HepG2 (cell line): ENCODE measurements around the gene YPEL3. TPM values are rescaled to one million over a fixed set of nuclear protein-coding genes. Genes with fewer than 3 reads are reported as not detected.

Source experiments
- ATAC-seq: fragments of 200-7000 bp; cut with Tn5 transposase; 3 replicates; pipeline ENCODE4 v1.9.1; 2020; ENCODE audit warnings: mild to moderate bottlenecking, moderate library complexity
- BruUV-seq: library from RNA; stranded (reverse); fragments of 400-500 nt; replicated peaks from 2 replicates; lab custom pipeline; 2021; lab: Mats Ljungman, UMichigan
- CTCF ChIA-PET: fragments of 300-600 bp; formaldehyde crosslinking; extraction: SDS; loops from one replicate; lab custom pipeline; 2021; ENCODE audit warnings: low total read pairs, inconsistent platforms, low intra/inter-chr PET ratio; lab: Yijun Ruan, JAX
- POLR2A ChIA-PET: fragments of 350-600 bp; sonication (Branson Sonifier 250); formaldehyde crosslinking; loops from one replicate; lab custom pipeline; 2020; ENCODE audit warnings: antibody characterized with exemption, inconsistent platforms; lab: Yijun Ruan, JAX
- DNase-seq: peaks from one replicate; pipeline ENCODE4 v3.0.0-alpha.2; 2015; ENCODE audit warnings: low spot score
- FAIRE-seq: peaks from 3 replicates; lab custom pipeline; 2011; peaks lifted over from hg19 to GRCh38; lab: Jason Lieb, UNC
- H2AFZ ChIP-seq: one replicate; pipeline ENCODE4 v1.6.1; 2011; ENCODE audit warnings: low read length, inconsistent platforms
- H3K27ac ChIP-seq: fragments of 300-600 bp; 3 replicates; pipeline ENCODE4 v1.8.0; 2011; ENCODE audit warnings: mixed run types, mild to moderate bottlenecking, mixed read lengths, low read length, inconsistent platforms; ENCODE audit not compliant: insufficient read depth; ENCODE audit errors: extremely low read length
- H3K27me3 ChIP-seq, 2 experiments: fragments of 200-600 bp in 1 of 2; 2 replicates in 1 of 2; 3 replicates in 1 of 2; pipeline versions ENCODE4 v1.6.0 to v1.8.0; 2011; ENCODE audit warnings: low read length in 2 of 2, mild to moderate bottlenecking in 2 of 2, moderate library complexity in 2 of 2, inconsistent platforms in 1 of 2; ENCODE audit not compliant: insufficient read depth in 2 of 2, control insufficient read depth in 1 of 2
- H3K36me3 ChIP-seq, 2 experiments: fragments of 200-600 bp in 1 of 2; replicated peaks in 1 of 2; 2 replicates in 1 of 2; 3 replicates in 1 of 2; pipeline versions ENCODE4 v1.5.1 to v1.8.0; 2011; ENCODE audit warnings: low read length in 2 of 2, inconsistent platforms in 1 of 2; ENCODE audit not compliant: insufficient read depth in 2 of 2, control insufficient read depth in 1 of 2
- H3K4me1 ChIP-seq: 2 replicates; pipeline ENCODE4 v1.5.1; 2012; ENCODE audit warnings: low read length, inconsistent platforms; ENCODE audit not compliant: insufficient read depth
- H3K4me2 ChIP-seq: 2 replicates; pipeline ENCODE4 v1.6.0; 2011; ENCODE audit warnings: low read depth, low read length, inconsistent platforms
- H3K4me3 ChIP-seq, 3 experiments: fragments of 200-600 bp in 1 of 3; sonication (generic), shearing (Covaris generic) in 1 of 3; replicated peaks in 1 of 3; 2 replicates each; pipeline ENCODE4 v1.5.1; 2011 to 2016; ENCODE audit warnings: low read length in 3 of 3, inconsistent platforms in 2 of 3, low read depth in 2 of 3, mild to moderate bottlenecking in 2 of 3, control low read depth in 1 of 3, mixed read lengths in 1 of 3; ENCODE audit not compliant: insufficient read depth in 1 of 3
- H3K79me2 ChIP-seq: one replicate; pipeline ENCODE4 v1.6.1; 2011; ENCODE audit warnings: low read length, inconsistent platforms; ENCODE audit not compliant: insufficient read depth
- H3K9ac ChIP-seq: 2 replicates; pipeline ENCODE4 v1.6.0; 2011; ENCODE audit warnings: mild to moderate bottlenecking, low read depth, low read length, inconsistent platforms; ENCODE audit not compliant: insufficient read depth
- H3K9me3 ChIP-seq: 2 replicates; pipeline ENCODE4 v1.5.1; 2012; ENCODE audit warnings: mild to moderate bottlenecking, low read length
- H4K20me1 ChIP-seq: 2 replicates; pipeline ENCODE4 v1.6.0; 2011; ENCODE audit warnings: inconsistent platforms, mild to moderate bottlenecking, low read length, moderate library complexity; ENCODE audit not compliant: insufficient read depth
- ATF7-NPFF ChIP-seq: sonication (generic); formaldehyde crosslinking; IDR thresholded peaks from 2 replicates; pipeline ENCODE4 v1.8.1; 2023; ENCODE audit warnings: mild to moderate bottlenecking, low read depth, missing genetic modification reagents, moderate library complexity
- CEBPB ChIP-seq: IDR thresholded peaks from 2 replicates; pipeline ENCODE4 v1.6.1; 2011; ENCODE audit warnings: low read depth, low read length, improper control_type of control experiment, borderline replicate concordance
- JUND ChIP-seq: sonication (generic); formaldehyde crosslinking; IDR thresholded peaks from 2 replicates; pipeline ENCODE4 v1.8.0; 2022; ENCODE audit warnings: mild to moderate bottlenecking, missing genetic modification reagents
- MTA1 ChIP-seq: sonication (generic); formaldehyde crosslinking; IDR thresholded peaks from 2 replicates; pipeline ENCODE4 v1.4.0; 2020; ENCODE audit warnings: missing genetic modification reagents, mild to moderate bottlenecking, borderline replicate concordance
- PHF20 ChIP-seq: sonication (generic); formaldehyde crosslinking; IDR thresholded peaks from 2 replicates; pipeline ENCODE4 v1.5.0; 2020; ENCODE audit warnings: mild to moderate bottlenecking, missing genetic modification reagents
- POLR2AphosphoS5 ChIP-seq: IDR thresholded peaks from 2 replicates; pipeline ENCODE4 v1.6.1; 2012; ENCODE audit warnings: low read depth, low read length
- SAP130 ChIP-seq: IDR thresholded peaks from 2 replicates; pipeline ENCODE4 v1.6.1; 2016; ENCODE audit warnings: low read depth
- SMC3 ChIP-seq: IDR thresholded peaks from 2 replicates; pipeline ENCODE4 v1.6.1; 2011; ENCODE audit warnings: low read length, improper control_type of control experiment
- TEAD2 ChIP-seq: sonication (generic); formaldehyde crosslinking; IDR thresholded peaks from 2 replicates; pipeline ENCODE4 v1.9.0; 2021; ENCODE audit warnings: missing genetic modification reagents
- ZBTB20 ChIP-seq: sonication (generic); formaldehyde crosslinking; IDR thresholded peaks from 2 replicates; pipeline ENCODE4 v1.8.1; 2023; ENCODE audit warnings: missing genetic modification reagents, low read depth, mild to moderate bottlenecking, borderline replicate concordance
- ZFY ChIP-seq: sonication (generic); formaldehyde crosslinking; IDR thresholded peaks from 2 replicates; pipeline ENCODE4 v1.4.0; 2020; ENCODE audit warnings: missing genetic modification reagents
- ZNF143 ChIP-seq: sonication (generic); formaldehyde crosslinking; IDR thresholded peaks from 2 replicates; pipeline ENCODE4 v1.4.0; 2020; ENCODE audit warnings: missing genetic modification reagents
- ZNF296 ChIP-seq: sonication (generic); formaldehyde crosslinking; conservative IDR thresholded peaks from 2 replicates; pipeline ENCODE4 v1.5.0; 2020; ENCODE audit warnings: mild to moderate bottlenecking, missing genetic modification reagents
- ZNF329 ChIP-seq: sonication (generic); formaldehyde crosslinking; IDR thresholded peaks from 2 replicates; pipeline ENCODE4 v1.9.0; 2021; ENCODE audit warnings: low read depth, mild to moderate bottlenecking, missing genetic modification reagents
- ZNF589 ChIP-seq: sonication (generic); formaldehyde crosslinking; conservative IDR thresholded peaks from 2 replicates; pipeline ENCODE4 v1.8.0; 2022; ENCODE audit warnings: mild to moderate bottlenecking, moderate library complexity, missing genetic modification reagents
- ZNF607 ChIP-seq: sonication (generic); formaldehyde crosslinking; IDR thresholded peaks from 2 replicates; pipeline ENCODE4 v1.5.1; 2020; ENCODE audit warnings: missing genetic modification reagents, mild to moderate bottlenecking, borderline replicate concordance
- ZNF709 ChIP-seq: sonication (generic); formaldehyde crosslinking; IDR thresholded peaks from 2 replicates; pipeline ENCODE4 v1.5.0; 2020; ENCODE audit warnings: mild to moderate bottlenecking, missing genetic modification reagents
- ZNF768 ChIP-seq: sonication (generic); formaldehyde crosslinking; IDR thresholded peaks from 2 replicates; pipeline ENCODE4 v1.4.0; 2020; ENCODE audit warnings: missing genetic modification reagents
- WGBS: methylation state at CpG from one replicate; pipeline ENCODE4 v1.1.6; 2017; ENCODE audit warnings: low lambda C conversion rate; 5-methylcytosine and 5-hydroxymethylcytosine counted together
- in situ Hi-C: cut with HindIII; loops from 2 replicates; pipeline ENCODE4 v1.10.0; 2017; ENCODE audit warnings: low pct_unique_long_range_greater_than_20kb; ENCODE audit not compliant: extremely low pct_ligation_motif_present
- intact Hi-C: fragments of 100-400 bp; cut with micrococcal nuclease; formaldehyde crosslinking; loops from one replicate; pipeline ENCODE4 v1.10.0; 2022; ENCODE audit not compliant: unreplicated experiment
- polyA plus RNA-seq, 8 experiments: library from polyadenylated mRNA; depleted of rRNA in 3 of 8; stranded (reverse) in 7 of 8; unstranded in 1 of 8; fragments of >200 nt; fragmentation: Illumina TruSeq in 4 of 8; extraction: Trizol in 4 of 8; gene quantifications; 2 replicates each; pipeline versions ENCODE4 v1.2.1 to v1.2.3, GENCODE V29; 2011 to 2016; ENCODE audit warnings: low read depth in 4 of 8, missing spikeins in 1 of 8, mixed read lengths in 1 of 8; ENCODE audit not compliant: insufficient read depth in 1 of 8
- total RNA-seq, 5 experiments: library from RNA; depleted of rRNA; stranded (reverse); fragments of >200 nt; fragmentation: Illumina TruSeq; extraction: Trizol; gene quantifications; 2 replicates each; pipeline ENCODE4 v1.2.3, GENCODE V29; 2016; ENCODE audit warnings: low read depth in 1 of 5
- TF ChIP-seq, protein P1 (sequence below): sonication (generic); formaldehyde crosslinking; IDR thresholded peaks from 2 replicates; pipeline ENCODE4 v1.4.0; 2020; ENCODE audit warnings: missing genetic modification reagents; ENCODE audit errors: not compliant biosample characterization
- TF ChIP-seq, protein P2 (sequence below): sonication (generic); formaldehyde crosslinking; IDR thresholded peaks from 2 replicates; pipeline ENCODE4 v1.4.0; 2020; ENCODE audit warnings: missing genetic modification reagents

The YPEL3 gene
- total and polyA plus RNA-seq, 2 of the 13 experiments (the other 11 are each of a cell fraction or from before 2014, with no cell fraction given) = 5.4 to 47.0 TPM

DNA sequence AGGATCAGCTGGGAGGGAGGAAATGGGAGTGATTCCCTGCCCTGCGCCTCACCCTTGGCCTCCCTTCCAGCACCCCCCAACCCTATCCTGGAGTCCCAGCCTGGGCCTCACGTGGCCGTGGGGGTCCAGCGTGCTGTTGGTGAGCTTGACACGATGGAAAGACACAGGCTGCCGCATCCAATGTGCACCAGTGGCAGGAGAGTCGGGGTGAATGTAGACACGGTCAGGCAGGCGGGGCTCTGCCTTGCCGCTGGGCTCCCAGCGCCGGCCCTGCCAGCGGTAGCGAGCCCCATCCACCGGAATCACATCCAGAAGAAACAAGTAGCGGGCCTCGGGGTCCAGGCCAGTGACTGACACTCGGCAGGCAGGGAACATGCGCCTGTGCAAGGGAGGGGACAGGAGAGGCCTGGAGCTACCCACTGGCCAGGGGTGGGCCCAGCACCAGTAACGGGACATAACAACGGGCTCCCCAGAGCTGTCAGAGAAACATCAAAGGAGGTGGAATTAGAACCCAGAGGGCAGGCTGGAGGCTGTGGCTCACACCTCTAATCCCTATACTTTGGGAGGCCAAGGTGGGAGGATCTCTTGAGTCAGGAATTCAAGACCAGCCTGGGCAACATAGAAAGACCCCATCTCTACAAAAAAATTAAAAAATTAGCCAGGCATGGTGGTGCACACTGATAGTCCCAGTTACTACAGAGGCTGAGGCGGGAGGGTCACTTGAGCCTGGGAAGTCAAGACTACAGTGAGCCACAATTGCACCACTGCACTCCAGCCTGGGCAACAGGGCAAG lies 7.0 kb downstream of the YPEL3 start:
- Histone ChIP-seq H3K79me2 (no peaks in the 10 kb centered on the region), H3K27me3 (no peaks in the 10 kb centered on the region), H3K36me3 (peaks cover 9 to 17% of the 10 kb centered on the region in 2 experiments; a peak in 4 of 5 replicates), H2AFZ (no peak overlapping the region), H3K4me3 (peak overlapping the region in 2 of 3 experiments; percentile 15 to 61; a peak in 4 of 6 replicates), H3K9ac (peak overlapping the region; percentile 45; the same call in 1 of the 2 replicates), H3K4me1 (peaks cover 52% of the 10 kb centered on the region), H4K20me1 (no peaks in the 10 kb centered on the region), H3K27ac (no peak overlapping the region), H3K4me2 (peak overlapping the region; percentile 83), H3K9me3 (no peaks in the 10 kb centered on the region)
- WGBS = 26% methylated on average over 22 of the region's 22 CpGs
- peak; percentile 22 for ATAC-seq
- DNase-seq = no peak
- ChIA-PET CTCF (no interaction called here), POLR2A (interaction anchor here (0.9 to 6.0 kb wide), 5 partner anchors 8 to 23 kb away, joined by 4 to 120 read pairs (median 14); partner anchors contain the start of genes ALDOA and PPP4C)
- no TSS peak for BruUV-seq
- intact Hi-C loops (loop anchor here (10.0 kb wide), 1 partner anchor 566 kb away; the partner anchor contains the start of genes FBRS and PRR14), in situ Hi-C loops (loop anchor here (25.0 kb wide), 1 partner anchor 548 kb away; no protein-coding TSS in a partner anchor)
- no peak for FAIRE-seq
- peak; percentile 61; the same call in 1 of the 2 replicates for TF ChIP-seq ZNF768 (CRISPR knock-in tag)
- peak; percentile 65; the same call in 1 of the 2 replicates for TF ChIP-seq ZNF607 (CRISPR knock-in tag)
- 0 out of 2 replicates have a peak, but pooled peaks have one; percentile 26 for TF ChIP-seq PHF20
- TF ChIP-seq, protein P1, sequence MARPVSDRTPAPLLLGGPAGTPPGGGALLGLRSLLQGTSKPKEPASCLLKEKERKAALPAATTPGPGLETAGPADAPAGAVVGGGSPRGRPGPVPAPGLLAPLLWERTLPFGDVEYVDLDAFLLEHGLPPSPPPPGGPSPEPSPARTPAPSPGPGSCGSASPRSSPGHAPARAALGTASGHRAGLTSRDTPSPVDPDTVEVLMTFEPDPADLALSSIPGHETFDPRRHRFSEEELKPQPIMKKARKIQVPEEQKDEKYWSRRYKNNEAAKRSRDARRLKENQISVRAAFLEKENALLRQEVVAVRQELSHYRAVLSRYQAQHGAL (CRISPR knock-in tag) = no peak
- no peak for TF ChIP-seq SMC3
- TF ChIP-seq ZNF143 (CRISPR knock-in tag) = 0 out of 2 replicates have a peak, but pooled peaks have one; percentile 36
- TF ChIP-seq CEBPB = no peak
- TF ChIP-seq ZNF329 (CRISPR knock-in tag) = 0 out of 2 replicates have a peak, but pooled peaks have one; percentile 30
- TF ChIP-seq ZNF296 = no peak
- TF ChIP-seq ZBTB20 (CRISPR knock-in tag) = 0 out of 2 replicates have a peak, but pooled peaks have one; percentile 42
- TF ChIP-seq, protein P2, sequence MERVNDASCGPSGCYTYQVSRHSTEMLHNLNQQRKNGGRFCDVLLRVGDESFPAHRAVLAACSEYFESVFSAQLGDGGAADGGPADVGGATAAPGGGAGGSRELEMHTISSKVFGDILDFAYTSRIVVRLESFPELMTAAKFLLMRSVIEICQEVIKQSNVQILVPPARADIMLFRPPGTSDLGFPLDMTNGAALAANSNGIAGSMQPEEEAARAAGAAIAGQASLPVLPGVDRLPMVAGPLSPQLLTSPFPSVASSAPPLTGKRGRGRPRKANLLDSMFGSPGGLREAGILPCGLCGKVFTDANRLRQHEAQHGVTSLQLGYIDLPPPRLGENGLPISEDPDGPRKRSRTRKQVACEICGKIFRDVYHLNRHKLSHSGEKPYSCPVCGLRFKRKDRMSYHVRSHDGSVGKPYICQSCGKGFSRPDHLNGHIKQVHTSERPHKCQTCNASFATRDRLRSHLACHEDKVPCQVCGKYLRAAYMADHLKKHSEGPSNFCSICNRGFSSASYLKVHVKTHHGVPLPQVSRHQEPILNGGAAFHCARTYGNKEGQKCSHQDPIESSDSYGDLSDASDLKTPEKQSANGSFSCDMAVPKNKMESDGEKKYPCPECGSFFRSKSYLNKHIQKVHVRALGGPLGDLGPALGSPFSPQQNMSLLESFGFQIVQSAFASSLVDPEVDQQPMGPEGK (CRISPR knock-in tag) = peak; percentile 38; the same call in 1 of the 2 replicates
- no peak for TF ChIP-seq ZNF589 (CRISPR knock-in tag)
- 0 out of 2 replicates have a peak, but pooled peaks have one; percentile 35 for TF ChIP-seq TEAD2 (CRISPR knock-in tag)
- peak; percentile 56; the same call in 1 of the 2 replicates for TF ChIP-seq ZFY (CRISPR knock-in tag)
- TF ChIP-seq JUND (CRISPR knock-in tag) = no peak
- no peak for TF ChIP-seq POLR2AphosphoS5
- TF ChIP-seq ZNF709 (CRISPR knock-in tag) = 0 out of 2 replicates have a peak, but pooled peaks have one; percentile 60
- TF ChIP-seq SAP130 (CRISPR knock-in tag) = 0 out of 2 replicates have a peak, but pooled peaks have one; percentile 56
- peak; percentile 74; the same call in 1 of the 2 replicates for TF ChIP-seq MTA1 (CRISPR knock-in tag)
- peak; percentile 30; the same call in 1 of the 2 replicates for TF ChIP-seq ATF7-NPFF
